Measurements from ENCODE around the gene UBASH3A.

Gene UBASH3A

GRCh38 chr21:42445311-42445710 lies 41.6 kb downstream of the UBASH3A start:
- Mint-ChIP-seq H3K27me3 (no peaks in the 10 kb centered on the region), H3K4me3 (no peak overlapping the region), H3K36me3 (peaks cover 33% of the 10 kb centered on the region), H3K9me3 (ENCODE audit: low read depth) (no peaks in the 10 kb centered on the region), H3K4me1 (ENCODE audit: low read depth) (peaks cover 44% of the 10 kb centered on the region), H3K27ac (no peak overlapping the region)

- no peak overlapping the region for H3K4me3 Mint-ChIP-seq
- no peaks in the 10 kb centered on the region for H3K9me3 Mint-ChIP-seq (ENCODE audit: low read depth)
- H3K27ac Mint-ChIP-seq: peak overlapping the region; percentile 36
- no peaks in the 10 kb centered on the region for H3K27me3 Mint-ChIP-seq
- peaks cover 42% of the 10 kb centered on the region for H3K4me1 Mint-ChIP-seq (ENCODE audit: low read depth)
- H3K36me3 Mint-ChIP-seq: peaks cover 24% of the 10 kb centered on the region
Observed at GRCh38 chr21:42446531-42446930, 42.8 kb downstream of the UBASH3A start.

GRCh38 chr21:42447182-42447581 lies 43.5 kb downstream of the UBASH3A start:
- peaks cover 38% of the 10 kb centered on the region for H3K4me1 Mint-ChIP-seq (ENCODE audit: low read depth)
- no peaks in the 10 kb centered on the region for H3K27me3 Mint-ChIP-seq
- no peak overlapping the region for H3K4me3 Mint-ChIP-seq
- H3K9me3 Mint-ChIP-seq (ENCODE audit: low read depth): no peaks in the 10 kb centered on the region
- H3K36me3 Mint-ChIP-seq: peaks cover 17% of the 10 kb centered on the region
- H3K27ac Mint-ChIP-seq: no peak overlapping the region

- Mint-ChIP-seq H3K27ac (no peak overlapping the region), H3K4me1 (ENCODE audit: low read depth) (peaks cover 35% of the 10 kb centered on the region), H3K36me3 (peaks cover 12% of the 10 kb centered on the region), H3K9me3 (ENCODE audit: low read depth) (no peaks in the 10 kb centered on the region), H3K27me3 (no peaks in the 10 kb centered on the region), H3K4me3 (no peak overlapping the region)
Observed at GRCh38 chr21:42447732-42448131, 44.0 kb downstream of the UBASH3A start.

- Mint-ChIP-seq H3K4me1 (ENCODE audit: low read depth) (peaks cover 39% of the 10 kb centered on the region), H3K27ac (no peak overlapping the region), H3K36me3 (peaks cover 12% of the 10 kb centered on the region), H3K9me3 (ENCODE audit: low read depth) (no peaks in the 10 kb centered on the region), H3K27me3 (no peaks in the 10 kb centered on the region), H3K4me3 (no peak overlapping the region)
Observed at GRCh38 chr21:42448686-42449085, 45.0 kb downstream of the UBASH3A start.

- peaks cover 8% of the 10 kb centered on the region for H3K36me3 Mint-ChIP-seq
- no peak overlapping the region for H3K27ac Mint-ChIP-seq
- no peaks in the 10 kb centered on the region for H3K27me3 Mint-ChIP-seq
- H3K4me3 Mint-ChIP-seq: no peak overlapping the region
- H3K9me3 Mint-ChIP-seq (ENCODE audit: low read depth): no peaks in the 10 kb centered on the region
- H3K4me1 Mint-ChIP-seq (ENCODE audit: low read depth): peaks cover 43% of the 10 kb centered on the region
Observed at GRCh38 chr21:42451941-42452340, 48.2 kb downstream of the UBASH3A start.

- H3K27me3 Mint-ChIP-seq: no peaks in the 10 kb centered on the region
- H3K4me1 Mint-ChIP-seq (ENCODE audit: low read depth): peaks cover 46% of the 10 kb centered on the region
- no peaks in the 10 kb centered on the region for H3K9me3 Mint-ChIP-seq (ENCODE audit: low read depth)
- H3K36me3 Mint-ChIP-seq: peaks cover 5% of the 10 kb centered on the region
- no peak overlapping the region for H3K27ac Mint-ChIP-seq
- no peak overlapping the region for H3K4me3 Mint-ChIP-seq
Observed at GRCh38 chr21:42452401-42453223, 48.9 kb downstream of the UBASH3A start.

- Mint-ChIP-seq H3K27ac (no peak overlapping the region), H3K9me3 (ENCODE audit: low read depth) (no peaks in the 10 kb centered on the region), H3K4me1 (ENCODE audit: low read depth) (peaks cover 44% of the 10 kb centered on the region), H3K36me3 (no peaks in the 10 kb centered on the region), H3K27me3 (no peaks in the 10 kb centered on the region), H3K4me3 (no peak overlapping the region)
Observed at GRCh38 chr21:42453224-42453985, 49.7 kb downstream of the UBASH3A start.

GRCh38 chr21:42453986-42454570 lies 50.4 kb downstream of the UBASH3A start:
- Mint-ChIP-seq H3K4me3 (no peak overlapping the region), H3K36me3 (no peaks in the 10 kb centered on the region), H3K27me3 (no peaks in the 10 kb centered on the region), H3K4me1 (ENCODE audit: low read depth) (peaks cover 41% of the 10 kb centered on the region), H3K27ac (no peak overlapping the region), H3K9me3 (ENCODE audit: low read depth) (no peaks in the 10 kb centered on the region)

GRCh38 chr21:42454786-42455185 lies 51.1 kb downstream of the UBASH3A start:
- Mint-ChIP-seq H3K27me3 (no peaks in the 10 kb centered on the region), H3K4me1 (ENCODE audit: low read depth) (peaks cover 38% of the 10 kb centered on the region), H3K9me3 (ENCODE audit: low read depth) (no peaks in the 10 kb centered on the region), H3K4me3 (no peak overlapping the region), H3K27ac (no peak overlapping the region), H3K36me3 (no peaks in the 10 kb centered on the region)

- Mint-ChIP-seq H3K9me3 (ENCODE audit: low read depth) (no peaks in the 10 kb centered on the region), H3K27me3 (no peaks in the 10 kb centered on the region), H3K4me1 (ENCODE audit: low read depth) (peaks cover 38% of the 10 kb centered on the region), H3K36me3 (no peaks in the 10 kb centered on the region), H3K27ac (no peak overlapping the region), H3K4me3 (no peak overlapping the region)
Observed at GRCh38 chr21:42455196-42455595, 51.5 kb downstream of the UBASH3A start.

- Mint-ChIP-seq H3K27ac (no peak overlapping the region), H3K27me3 (no peaks in the 10 kb centered on the region), H3K4me3 (no peak overlapping the region), H3K36me3 (no peaks in the 10 kb centered on the region), H3K9me3 (ENCODE audit: low read depth) (no peaks in the 10 kb centered on the region), H3K4me1 (ENCODE audit: low read depth) (peaks cover 39% of the 10 kb centered on the region)
Observed at GRCh38 chr21:42455754-42456440, 52.2 kb downstream of the UBASH3A start.

GRCh38 chr21:42456457-42456856 lies 52.8 kb downstream of the UBASH3A start:
- Mint-ChIP-seq H3K4me1 (ENCODE audit: low read depth) (peaks cover 42% of the 10 kb centered on the region), H3K9me3 (ENCODE audit: low read depth) (no peaks in the 10 kb centered on the region), H3K27me3 (no peaks in the 10 kb centered on the region), H3K27ac (no peak overlapping the region), H3K36me3 (no peaks in the 10 kb centered on the region), H3K4me3 (no peak overlapping the region)

- H3K36me3 Mint-ChIP-seq: no peaks in the 10 kb centered on the region
- no peaks in the 10 kb centered on the region for H3K27me3 Mint-ChIP-seq
- no peak overlapping the region for H3K27ac Mint-ChIP-seq
- no peak overlapping the region for H3K4me3 Mint-ChIP-seq
- H3K9me3 Mint-ChIP-seq (ENCODE audit: low read depth): no peaks in the 10 kb centered on the region
- peaks cover 60% of the 10 kb centered on the region for H3K4me1 Mint-ChIP-seq (ENCODE audit: low read depth)
Observed at GRCh38 chr21:42459082-42459460, 55.4 kb downstream of the UBASH3A start.
